ACC112 (cell line): ENCODE measurements around the gene KRTAP4-2.
A peak's percentile ranks its signal among the peaks of the same experiment; 100 is the strongest.
"Not testable (repeated sequence)": the region's sequence is repeated elsewhere in the genome, so short reads cannot be mapped to it uniquely, and the experiment has no call there.

Experiments used
- H2AFZ ChIP-seq: fragments of 200-600 bp; sonication (generic); one replicate; pipeline ENCODE4 v1.6.0; 2017; ENCODE audit warnings: antibody characterized with exemption, low read length; ENCODE audit not compliant: unreplicated experiment
- H3K27ac ChIP-seq: fragments of 200-600 bp; sonication (generic); 2 replicates; pipeline ENCODE4 v1.5.1; 2014; ENCODE audit warnings: low read depth, mild to moderate bottlenecking, antibody characterized with exemption, low read length, moderate library complexity
- H3K27me3 ChIP-seq: fragments of 200-600 bp; sonication (generic); 2 replicates; pipeline ENCODE4 v1.6.1; 2014; ENCODE audit warnings: mild to moderate bottlenecking, antibody characterized with exemption, low read length, moderate library complexity, mixed read lengths; ENCODE audit not compliant: insufficient read depth
- H3K36me3 ChIP-seq: fragments of 200-600 bp; sonication (generic); 2 replicates; pipeline ENCODE4 v1.6.1; 2016; ENCODE audit warnings: mild to moderate bottlenecking, antibody characterized with exemption, low read length, moderate library complexity, mixed read lengths; ENCODE audit not compliant: insufficient read depth
- H3K4me1 ChIP-seq: fragments of 200-600 bp; sonication (generic); one replicate; pipeline ENCODE4 v1.6.1; 2016; ENCODE audit warnings: low read length, mixed read lengths; ENCODE audit not compliant: insufficient read depth, unreplicated experiment, control insufficient read depth
- H3K4me3 ChIP-seq: fragments of 200-600 bp; sonication (generic); 2 replicates; pipeline ENCODE4 v1.5.1; 2014; ENCODE audit warnings: mild to moderate bottlenecking, low read depth, low read length
- H3K79me2 ChIP-seq: fragments of 200-600 bp; sonication (generic); one replicate; pipeline ENCODE4 v1.6.0; 2016; ENCODE audit warnings: low read length; ENCODE audit not compliant: control insufficient read depth, unreplicated experiment, insufficient read depth

The KRTAP4-2 gene

GRCh38 chr17:41163828-41164227, 14.2 kb downstream of the KRTAP4-2 start:
- Histone ChIP-seq H3K36me3 (no peaks in the 10 kb centered on the region), H3K27me3 (no peaks in the 10 kb centered on the region), H3K79me2 (no peaks in the 10 kb centered on the region), H3K27ac (no peak overlapping the region), H3K4me3 (no peak overlapping the region), H2AFZ (no peak overlapping the region), H3K4me1 (no peaks in the 10 kb centered on the region)

GRCh38 chr17:41160648-41161047, 17.4 kb downstream of the KRTAP4-2 start, which contains the start of gene KRTAP4-4:
TSS of gene KRTAP4-4 (minus strand) at chr17:41160748. CDS start at chr17:41160691, 57 bp downstream.
- no peak within 1 kb of the TSS for H3K4me3 ChIP-seq
- no peak within 1 kb of the TSS for H3K27ac ChIP-seq
- H3K27me3 ChIP-seq, result no peaks in the 10 kb centered on the region
- no peak within 1 kb of the TSS for H2AFZ ChIP-seq
- no peaks in the 10 kb centered on the region for H3K79me2 ChIP-seq
- no peaks in the 10 kb centered on the region for H3K36me3 ChIP-seq
- H3K4me1 ChIP-seq, result no peaks in the 10 kb centered on the region

DNA sequence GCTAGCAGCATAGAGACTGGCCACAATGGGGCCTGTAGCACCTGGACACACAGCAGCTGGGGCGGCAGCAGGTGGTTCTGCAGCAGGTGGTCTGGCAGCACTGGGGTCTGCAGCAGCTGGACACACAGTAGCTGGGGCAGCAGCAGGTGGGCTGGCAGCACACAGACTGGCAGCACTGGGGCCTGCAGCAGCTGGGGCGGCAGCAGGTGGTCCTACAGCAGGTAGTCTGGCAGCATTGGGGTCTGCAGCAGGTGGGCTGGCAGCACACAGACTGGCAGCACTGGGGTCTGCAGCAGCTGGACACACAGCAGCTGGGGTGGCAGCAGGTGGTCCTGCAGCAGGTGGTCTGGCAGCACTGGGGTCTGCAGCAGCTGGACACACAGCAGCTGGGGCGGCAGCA, 17.8 kb downstream of the KRTAP4-2 start:
- H3K4me3 ChIP-seq, H3K79me2 ChIP-seq, H3K27ac ChIP-seq, H3K4me1 ChIP-seq, H2AFZ ChIP-seq, H3K27me3 ChIP-seq, H3K36me3 ChIP-seq: not testable (repeated sequence)

GRCh38 chr17:41153856-41154255, 24.2 kb downstream of the KRTAP4-2 start:
- H3K27me3 ChIP-seq, result no peaks in the 10 kb centered on the region
- H3K27ac ChIP-seq, result no peak overlapping the region
- H3K4me3 ChIP-seq, result no peak overlapping the region

GRCh38 chr17:41151525-41151924, 26.5 kb downstream of the KRTAP4-2 start:
- Histone ChIP-seq H3K36me3 (no peaks in the 10 kb centered on the region), H3K27me3 (no peaks in the 10 kb centered on the region), H2AFZ (peak overlapping the region; percentile 52), H3K27ac (no peak overlapping the region), H3K4me3 (peak overlapping the region; percentile 29; the same call in 1 of the 2 replicates), H3K4me1 (no peaks in the 10 kb centered on the region), H3K79me2 (no peaks in the 10 kb centered on the region)

More at GRCh38 chr17:41153856-41154255, 24.2 kb downstream of the KRTAP4-2 start:
- no peaks in the 10 kb centered on the region for H3K36me3 ChIP-seq
- no peak overlapping the region for H2AFZ ChIP-seq
- no peaks in the 10 kb centered on the region for H3K79me2 ChIP-seq
- no peaks in the 10 kb centered on the region for H3K4me1 ChIP-seq

DNA sequence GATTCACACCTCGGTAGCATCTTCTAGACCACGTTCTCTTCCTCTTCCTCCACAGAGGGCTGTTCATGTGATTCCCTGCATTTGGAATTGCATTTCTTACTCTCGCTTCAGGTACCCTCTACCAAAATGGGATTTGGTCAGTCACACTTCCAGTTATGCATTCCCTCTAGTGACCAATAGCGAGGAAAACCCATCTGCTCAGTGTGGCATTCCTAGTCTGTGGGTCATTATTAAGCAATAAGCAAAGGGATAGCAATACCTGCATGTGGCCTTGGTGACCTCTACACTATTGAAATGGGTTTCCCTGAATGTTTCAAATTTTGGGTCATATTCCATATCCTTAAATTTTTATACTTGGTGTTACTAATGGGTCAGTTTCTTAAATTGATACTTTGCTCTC, 28.0 kb downstream of the KRTAP4-2 start:
- no peaks in the 10 kb centered on the region for H3K4me1 ChIP-seq
- H3K27ac ChIP-seq, result no peak overlapping the region
- H3K4me3 ChIP-seq, result no peak overlapping the region

GRCh38 chr17:41149652-41149985, 28.4 kb downstream of the KRTAP4-2 start, which contains the start of gene KRTAP4-5:
TSS of gene KRTAP4-5 (minus strand) at chr17:41149825. CDS start at chr17:41149767, 58 bp downstream.
- Histone ChIP-seq H3K36me3 (no peaks in the 10 kb centered on the region), H3K4me3 (no peak within 1 kb of the TSS), H2AFZ (no peak within 1 kb of the TSS), H3K27me3 (no peaks in the 10 kb centered on the region), H3K79me2 (no peaks in the 10 kb centered on the region), H3K27ac (no peak within 1 kb of the TSS), H3K4me1 (no peaks in the 10 kb centered on the region)

More for the DNA sequence above, 28.0 kb downstream of the KRTAP4-2 start:
- no peaks in the 10 kb centered on the region for H3K27me3 ChIP-seq
- no peak overlapping the region for H2AFZ ChIP-seq
- H3K36me3 ChIP-seq, result no peaks in the 10 kb centered on the region
- no peaks in the 10 kb centered on the region for H3K79me2 ChIP-seq

- not testable (repeated sequence) for H3K79me2 ChIP-seq, H3K4me1 ChIP-seq, H3K36me3 ChIP-seq, H3K27me3 ChIP-seq, H2AFZ ChIP-seq, H3K4me3 ChIP-seq, H3K27ac ChIP-seq
Observed at GRCh38 chr17:41148971-41149651, 28.9 kb downstream of the KRTAP4-2 start.

- no peaks in the 10 kb centered on the region for H3K27me3 ChIP-seq
- H3K4me1 ChIP-seq, result no peaks in the 10 kb centered on the region
- no peak overlapping the region for H2AFZ ChIP-seq
- H3K27ac ChIP-seq, result no peak overlapping the region
- H3K36me3 ChIP-seq, result no peaks in the 10 kb centered on the region
- no peaks in the 10 kb centered on the region for H3K79me2 ChIP-seq
- H3K4me3 ChIP-seq, result no peak overlapping the region
Observed at GRCh38 chr17:41147531-41148204, 30.4 kb downstream of the KRTAP4-2 start.

GRCh38 chr17:41145261-41145660, 32.8 kb downstream of the KRTAP4-2 start:
- Histone ChIP-seq H3K36me3 (no peaks in the 10 kb centered on the region), H3K4me3 (no peak overlapping the region), H3K4me1 (no peaks in the 10 kb centered on the region), H2AFZ (no peak overlapping the region), H3K27ac (no peak overlapping the region), H3K27me3 (no peaks in the 10 kb centered on the region), H3K79me2 (no peaks in the 10 kb centered on the region)

- H3K4me1 ChIP-seq, result no peaks in the 10 kb centered on the region
- H3K27me3 ChIP-seq, result no peaks in the 10 kb centered on the region
- no peak overlapping the region for H3K4me3 ChIP-seq
- H3K27ac ChIP-seq, result no peak overlapping the region
- no peaks in the 10 kb centered on the region for H3K36me3 ChIP-seq
- no peaks in the 10 kb centered on the region for H3K79me2 ChIP-seq
- H2AFZ ChIP-seq, result no peak overlapping the region
Observed at GRCh38 chr17:41144846-41145245, 33.2 kb downstream of the KRTAP4-2 start.
